C4-2B (cell line): ENCODE data around the gene KNOP1.

Experiments used
- ZFX ChIP-seq: fragments of 450-650 bp; IDR thresholded peaks from 2 replicates; pipeline ENCODE4 v1.6.1; 2017
- TF ChIP-seq, protein P1 (sequence below): fragments of 450-650 bp; conservative IDR thresholded peaks from 2 replicates; pipeline ENCODE4 v1.5.1; 2017; ENCODE audit warnings: mild to moderate bottlenecking

DNA sequence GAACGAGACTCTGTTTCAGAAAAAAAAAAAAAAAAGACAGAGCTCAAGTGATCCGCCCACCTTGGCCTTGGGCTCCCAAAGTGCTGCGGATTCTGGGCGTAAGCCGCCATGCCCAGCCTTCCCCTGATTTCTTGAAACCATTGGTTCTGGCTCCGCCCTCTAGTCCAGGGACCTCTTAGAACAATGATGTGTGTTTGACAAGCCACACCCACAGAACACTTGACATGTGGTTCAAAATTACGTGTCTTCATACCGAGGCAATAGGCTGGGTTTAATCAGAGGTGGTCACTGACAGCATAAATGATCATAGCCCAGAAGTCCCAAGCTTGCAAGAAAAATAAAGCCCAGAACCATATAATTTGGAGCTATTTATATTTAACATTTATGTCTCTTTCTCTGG, 23.0 kb downstream of the KNOP1 start:
- TF ChIP-seq, protein P1, sequence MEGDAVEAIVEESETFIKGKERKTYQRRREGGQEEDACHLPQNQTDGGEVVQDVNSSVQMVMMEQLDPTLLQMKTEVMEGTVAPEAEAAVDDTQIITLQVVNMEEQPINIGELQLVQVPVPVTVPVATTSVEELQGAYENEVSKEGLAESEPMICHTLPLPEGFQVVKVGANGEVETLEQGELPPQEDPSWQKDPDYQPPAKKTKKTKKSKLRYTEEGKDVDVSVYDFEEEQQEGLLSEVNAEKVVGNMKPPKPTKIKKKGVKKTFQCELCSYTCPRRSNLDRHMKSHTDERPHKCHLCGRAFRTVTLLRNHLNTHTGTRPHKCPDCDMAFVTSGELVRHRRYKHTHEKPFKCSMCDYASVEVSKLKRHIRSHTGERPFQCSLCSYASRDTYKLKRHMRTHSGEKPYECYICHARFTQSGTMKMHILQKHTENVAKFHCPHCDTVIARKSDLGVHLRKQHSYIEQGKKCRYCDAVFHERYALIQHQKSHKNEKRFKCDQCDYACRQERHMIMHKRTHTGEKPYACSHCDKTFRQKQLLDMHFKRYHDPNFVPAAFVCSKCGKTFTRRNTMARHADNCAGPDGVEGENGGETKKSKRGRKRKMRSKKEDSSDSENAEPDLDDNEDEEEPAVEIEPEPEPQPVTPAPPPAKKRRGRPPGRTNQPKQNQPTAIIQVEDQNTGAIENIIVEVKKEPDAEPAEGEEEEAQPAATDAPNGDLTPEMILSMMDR: no peak
- no peak for TF ChIP-seq ZFX
